ENCODE measurements around the gene STK32B. TPM values are rescaled to one million over a fixed set of nuclear protein-coding genes. Genes with fewer than 3 reads are reported as not detected.

Gene STK32B
- polyA plus RNA-seq, 2 of the 4 experiments (the other 2 are of a cell fraction): 7.6 to 12.1 TPM

- TF ChIP-seq CHD2 (IDR thresholded peaks at IDR 0.05; ENCODE audit: low read length, partially characterized antibody): no peak
- TF ChIP-seq ZNF302 (CRISPR knock-in tag; IDR thresholded peaks at IDR 0.05): no peak
- no peak for TF ChIP-seq CBX2 (IDR thresholded peaks at IDR 0.05; ENCODE audit: borderline replicate concordance, low read depth)
- TF ChIP-seq RFX5 (IDR thresholded peaks at IDR 0.05): no peak
- no peak for TF ChIP-seq ATOH8 (CRISPR knock-in tag; IDR thresholded peaks at IDR 0.05; ENCODE audit: low read depth)
- no peak for TF ChIP-seq TFCP2L1 (CRISPR knock-in tag; IDR thresholded peaks at IDR 0.05)
- no peak for TF ChIP-seq PBX3 (IDR thresholded peaks at IDR 0.05)
- no peak for TF ChIP-seq E2F6 (IDR thresholded peaks at IDR 0.05; ENCODE audit: borderline replicate concordance, low read depth)
- no peak for TF ChIP-seq ESRRA (IDR thresholded peaks at IDR 0.05; ENCODE audit: borderline replicate concordance, low read length)
- no peak for TF ChIP-seq FOSB (CRISPR knock-in tag; IDR thresholded peaks at IDR 0.05)
- TF ChIP-seq CBX8 (IDR thresholded peaks at IDR 0.05): no peak
- Histone ChIP-seq H3K9me3 (no peaks in the 10 kb centered on the region), H3K27ac (no peak overlapping the region), H3K4me3 (no peak overlapping the region), H3K4me2 (no peak overlapping the region), H3K4me1 (no peaks in the 10 kb centered on the region)
- FAIRE-seq (no peak), DNase-seq (ENCODE audit: low read depth in 1 of 2, low spot score in 1 of 2) (no peak), ATAC-seq (no peak)
- ChIA-PET POLR2A (no interaction called here), CTCF (interaction anchor here (2.2 kb wide), 1 partner anchor 9 kb away, joined by 7 read pairs; no protein-coding TSS in a partner anchor)
- WGBS (ENCODE audit: missing lambda C conversion rate): 87% methylated on average over 3 of the region's 4 CpGs
Observed at GRCh38 chr4:5391492-5391891, 340.2 kb downstream of the STK32B start.

GRCh38 chr4:5393911-5394513 is 342.7 kb downstream of the STK32B start:
- H3K4me3 ChIP-seq: no peak overlapping the region
- WGBS (ENCODE audit: missing lambda C conversion rate): 86% methylated on average over 12 of the region's 12 CpGs
- H3K4me2 ChIP-seq: no peak overlapping the region
- ATAC-seq (no peak), DNase-seq (ENCODE audit: low read depth in 1 of 2, low spot score in 1 of 2) (no peak), FAIRE-seq (no peak)
- no peak for TF ChIP-seq SMC3 (IDR thresholded peaks at IDR 0.05)
- TF ChIP-seq EP300 (IDR thresholded peaks at IDR 0.05): no peak
- no peak for TF ChIP-seq PBX3 (IDR thresholded peaks at IDR 0.05)
- TF ChIP-seq RAD21 (conservative IDR thresholded peaks at IDR 0.05 in 1 of 2, IDR thresholded peaks at IDR 0.05 in 1 of 2): no peak
- no peak for TF ChIP-seq HEYL (CRISPR knock-in tag; IDR thresholded peaks at IDR 0.05)
- no peak for TF ChIP-seq MAZ (IDR thresholded peaks at IDR 0.05; ENCODE audit: borderline replicate concordance, low read depth, low read length)
- TF ChIP-seq TP53 (CRISPR knock-in tag; IDR thresholded peaks at IDR 0.05): no peak
- TF ChIP-seq FOSL2 (IDR thresholded peaks at IDR 0.05): no peak
- no peak for TF ChIP-seq FOSL2 (CRISPR knock-in tag; IDR thresholded peaks at IDR 0.05)
- no peak for TF ChIP-seq NFE2L2 (conservative IDR thresholded peaks at IDR 0.05; ENCODE audit: low read length)
- no peak for TF ChIP-seq EHF (CRISPR knock-in tag; IDR thresholded peaks at IDR 0.05)
- TF ChIP-seq RNF2 (IDR thresholded peaks at IDR 0.05; ENCODE audit: borderline replicate concordance, low read depth): no peak
- no peak for TF ChIP-seq PHF8 (IDR thresholded peaks at IDR 0.05; ENCODE audit: borderline replicate concordance, low read depth)
- TF ChIP-seq MAFK (IDR thresholded peaks at IDR 0.05; ENCODE audit: partially characterized antibody): no peak
- TF ChIP-seq ZC3H11A (IDR thresholded peaks at IDR 0.05): no peak
- no peak for TF ChIP-seq HOXA7 (CRISPR knock-in tag; IDR thresholded peaks at IDR 0.05)
- TF ChIP-seq RFX5 (IDR thresholded peaks at IDR 0.05): no peak
- H3K9me3 ChIP-seq: no peaks in the 10 kb centered on the region
- no peaks in the 10 kb centered on the region for H3K4me1 ChIP-seq
- ChIA-PET CTCF (no interaction called here), POLR2A (no interaction called here)
- H3K27ac ChIP-seq: no peak overlapping the region

Data from A549 (cell line).